GM21786 (cell line): Measurements from ENCODE around the gene STOM.
A peak's percentile ranks its signal among the peaks of the same experiment; 100 is the strongest.
"Not testable (repeated sequence)": the region's sequence is repeated elsewhere in the genome, so short reads cannot be mapped to it uniquely, and the experiment has no call there.

Experiments
- ATAC-seq: cut with Tn5 transposase; IDR thresholded peaks from one replicate; pipeline ENCODE4 v1.9.1; 2021; ENCODE audit not compliant: unreplicated experiment

STOM gene

GRCh38 chr9:121303456-121304451 lies 66.3 kb downstream of the STOM start:
- no peak for ATAC-seq

GRCh38 chr9:121302786-121303185 lies 67.3 kb downstream of the STOM start:
- ATAC-seq, result no peak

GRCh38 chr9:121302341-121302740 lies 67.7 kb downstream of the STOM start:
- no peak for ATAC-seq

GRCh38 chr9:121301881-121302286 lies 68.2 kb downstream of the STOM start:
- ATAC-seq, result no peak

GRCh38 chr9:121300283-121301119 lies 69.5 kb downstream of the STOM start:
- ATAC-seq, result no peak

- peak; percentile 42 for ATAC-seq
These were observed 70.4 kb downstream of the STOM start for GRCh38 chr9:121299467-121300282.

- no peak for ATAC-seq
These were observed 71.2 kb downstream of the STOM start for GRCh38 chr9:121298689-121299466.

- ATAC-seq, result no peak
These were observed 72.0 kb downstream of the STOM start for GRCh38 chr9:121298016-121298538.

- ATAC-seq, result no peak
These were observed 72.7 kb downstream of the STOM start for GRCh38 chr9:121297389-121297788.

GRCh38 chr9:121296213-121297127 lies 73.6 kb downstream of the STOM start:
- ATAC-seq, result no peak

GRCh38 chr9:121295662-121296191 lies 74.3 kb downstream of the STOM start:
- no peak for ATAC-seq

GRCh38 chr9:121294866-121295661 lies 75.0 kb downstream of the STOM start:
- ATAC-seq, result no peak

- no peak for ATAC-seq
These were observed 75.8 kb downstream of the STOM start for GRCh38 chr9:121294151-121294743.

- ATAC-seq, result no peak
These were observed 77.2 kb downstream of the STOM start for GRCh38 chr9:121292801-121293241.

- ATAC-seq, result no peak
These were observed 78.0 kb downstream of the STOM start for GRCh38 chr9:121292051-121292450.

GRCh38 chr9:121291536-121291935 lies 78.5 kb downstream of the STOM start:
- ATAC-seq, result not testable (repeated sequence)

- no peak for ATAC-seq
These were observed 80.2 kb downstream of the STOM start for GRCh38 chr9:121289772-121290370.
